Smooth muscle cell of the brain vasculature (primary cell): ENCODE results near the gene CPLX4.
"Not testable (repeated sequence)": the region's sequence is repeated elsewhere in the genome, so short reads cannot be mapped to it uniquely, and the experiment has no call there.

Experiments used
- DNase-seq: peaks from one replicate; pipeline ENCODE4 v3.0.0-alpha.2; 2012; ENCODE audit warnings: low read depth, low spot score

Gene CPLX4

GRCh38 chr18:59270689-59271257, 47.7 kb downstream of the CPLX4 start:
- DNase-seq, result no peak

GRCh38 chr18:59269563-59270119, 48.8 kb downstream of the CPLX4 start:
- DNase-seq, result no peak

GRCh38 chr18:59268721-59269562, 49.5 kb downstream of the CPLX4 start:
- no peak for DNase-seq

GRCh38 chr18:59268127-59268720, 50.2 kb downstream of the CPLX4 start:
- no peak for DNase-seq

GRCh38 chr18:59267503-59268126, 50.8 kb downstream of the CPLX4 start:
- no peak for DNase-seq

GRCh38 chr18:59266886-59267502, 51.5 kb downstream of the CPLX4 start:
- DNase-seq, result no peak

- no peak for DNase-seq
These were observed 52.0 kb downstream of the CPLX4 start for GRCh38 chr18:59266459-59266858.

GRCh38 chr18:59265974-59266369, 52.5 kb downstream of the CPLX4 start:
- no peak for DNase-seq

GRCh38 chr18:59265246-59265973, 53.0 kb downstream of the CPLX4 start:
- DNase-seq, result no peak

GRCh38 chr18:59264651-59265245, 53.7 kb downstream of the CPLX4 start:
- DNase-seq, result no peak

- DNase-seq, result no peak
These were observed 54.3 kb downstream of the CPLX4 start for GRCh38 chr18:59264121-59264571.

- no peak for DNase-seq
These were observed 54.8 kb downstream of the CPLX4 start for GRCh38 chr18:59263661-59264060.

GRCh38 chr18:59262243-59262642, 56.2 kb downstream of the CPLX4 start:
- DNase-seq, result not testable (repeated sequence)

GRCh38 chr18:59261842-59262241, 56.6 kb downstream of the CPLX4 start:
- DNase-seq, result not testable (repeated sequence)

- not testable (repeated sequence) for DNase-seq
These were observed 63.0 kb downstream of the CPLX4 start for GRCh38 chr18:59255491-59255890.

GRCh38 chr18:59249199-59249774, 69.2 kb downstream of the CPLX4 start:
- DNase-seq, result peak; percentile 67

GRCh38 chr18:59246796-59247195, 71.7 kb downstream of the CPLX4 start:
- no peak for DNase-seq
